Glutamatergic neuron (in vitro differentiated cells): ENCODE results near the gene PNPLA3. TPM values are rescaled to one million over a fixed set of nuclear protein-coding genes. Genes with fewer than 3 reads are reported as not detected.

ENCODE experiments used
- DNase-seq: peaks from one replicate; pipeline ENCODE4 v3.0.0; 2022
- H3K27ac Mint-ChIP-seq: one replicate; pipeline ENCODE4 v1.8.0; 2020; ENCODE audit warnings: mild to moderate bottlenecking, mixed read lengths, inconsistent platforms; ENCODE audit not compliant: unreplicated experiment
- H3K27me3 Mint-ChIP-seq: one replicate; pipeline ENCODE4 v1.8.0; 2020; ENCODE audit warnings: mild to moderate bottlenecking, moderate library complexity, mixed read lengths, inconsistent platforms; ENCODE audit not compliant: unreplicated experiment
- H3K36me3 Mint-ChIP-seq: one replicate; pipeline ENCODE4 v1.8.0; 2020; ENCODE audit warnings: mild to moderate bottlenecking, mixed read lengths, inconsistent platforms; ENCODE audit not compliant: unreplicated experiment
- H3K4me1 Mint-ChIP-seq: one replicate; pipeline ENCODE4 v1.8.0; 2020; ENCODE audit warnings: mild to moderate bottlenecking, low read depth, mixed read lengths, inconsistent platforms; ENCODE audit not compliant: unreplicated experiment
- H3K4me3 Mint-ChIP-seq: one replicate; pipeline ENCODE4 v1.8.0; 2020; ENCODE audit warnings: mild to moderate bottlenecking, mixed read lengths, inconsistent platforms; ENCODE audit not compliant: unreplicated experiment
- H3K9me3 Mint-ChIP-seq: one replicate; pipeline ENCODE4 v1.8.0; 2020; ENCODE audit warnings: mild to moderate bottlenecking, moderate library complexity, mixed read lengths, inconsistent platforms; ENCODE audit not compliant: unreplicated experiment
- CTCF ChIP-seq: fragments of 200-600 bp; sonication (generic); IDR thresholded peaks from one replicate; pipeline ENCODE4 v1.5.0; 2021; ENCODE audit not compliant: partially characterized antibody, unreplicated experiment
- total RNA-seq: library from RNA; stranded (reverse); fragmentation: NEBNext Ultra II Directional; extraction: Animal tissue kit (Norgen Biotek cat#: 25700); gene quantifications from one replicate; pipeline ENCODE4 v1.2.1, GENCODE V29; 2021; ENCODE audit not compliant: unreplicated experiment

PNPLA3 gene
- total RNA-seq, 1 donor from 2014 or later, result 14.7 TPM

GRCh38 chr22:43917521-43917920, 6.1 kb upstream of the PNPLA3 start:
- peaks cover 7% of the 10 kb centered on the region for H3K27me3 Mint-ChIP-seq
- H3K36me3 Mint-ChIP-seq, result no peaks in the 10 kb centered on the region
- no peak overlapping the region for H3K4me3 Mint-ChIP-seq
- H3K9me3 Mint-ChIP-seq, result no peaks in the 10 kb centered on the region
- TF ChIP-seq CTCF, result no peak
- H3K27ac Mint-ChIP-seq, result no peak overlapping the region
- H3K4me1 Mint-ChIP-seq, result peaks cover 3% of the 10 kb centered on the region
- no peak for DNase-seq

GRCh38 chr22:43919106-43919973, 4.3 kb upstream of the PNPLA3 start:
- no peak overlapping the region for H3K27ac Mint-ChIP-seq
- H3K4me3 Mint-ChIP-seq, result no peak overlapping the region
- H3K36me3 Mint-ChIP-seq, result no peaks in the 10 kb centered on the region
- no peak for DNase-seq
- no peaks in the 10 kb centered on the region for H3K9me3 Mint-ChIP-seq
- peaks cover 6% of the 10 kb centered on the region for H3K4me1 Mint-ChIP-seq
- H3K27me3 Mint-ChIP-seq, result peaks cover 7% of the 10 kb centered on the region
- TF ChIP-seq CTCF, result no peak

GRCh38 chr22:43921370-43921769, 2.2 kb upstream of the PNPLA3 start:
- H3K9me3 Mint-ChIP-seq, result peaks cover 2% of the 10 kb centered on the region
- no peak for TF ChIP-seq CTCF
- no peak for DNase-seq
- no peak overlapping the region for H3K4me3 Mint-ChIP-seq
- no peak overlapping the region for H3K27ac Mint-ChIP-seq
- H3K4me1 Mint-ChIP-seq, result peaks cover 11% of the 10 kb centered on the region
- peaks cover 8% of the 10 kb centered on the region for H3K27me3 Mint-ChIP-seq
- no peaks in the 10 kb centered on the region for H3K36me3 Mint-ChIP-seq

- no peak for DNase-seq
- H3K36me3 Mint-ChIP-seq, result no peaks in the 10 kb centered on the region
- H3K27ac Mint-ChIP-seq, result no peak overlapping the region
- H3K4me3 Mint-ChIP-seq, result no peak overlapping the region
- TF ChIP-seq CTCF, result no peak
- H3K4me1 Mint-ChIP-seq, result peaks cover 11% of the 10 kb centered on the region
- H3K9me3 Mint-ChIP-seq, result peaks cover 2% of the 10 kb centered on the region
- H3K27me3 Mint-ChIP-seq, result peaks cover 6% of the 10 kb centered on the region
Observed at GRCh38 chr22:43922123-43922522, 1.5 kb upstream of the PNPLA3 start.

GRCh38 chr22:43923191-43923590, 414 bp upstream of the PNPLA3 start:
- Mint-ChIP-seq H3K4me3 (peak overlapping the region; percentile 79), H3K4me1 (peaks cover 11% of the 10 kb centered on the region), H3K9me3 (peaks cover 2% of the 10 kb centered on the region), H3K27me3 (peaks cover 4% of the 10 kb centered on the region), H3K27ac (peak overlapping the region; percentile 64), H3K36me3 (no peaks in the 10 kb centered on the region)
- DNase-seq, result no peak
- no peak for TF ChIP-seq CTCF
